GM12874 (cell line): ENCODE measurements around the gene ABCB11.

Experiments
- CTCF ChIP-seq: IDR thresholded peaks from 2 replicates; pipeline ENCODE4 v1.5.1; 2011; ENCODE audit warnings: low read depth, mild to moderate bottlenecking, control low read depth, low read length, moderate library complexity; ENCODE audit not compliant: insufficient read depth

ABCB11 gene

GRCh38 chr2:169018390-169018789 lies 12.7 kb downstream of the ABCB11 start:
- TF ChIP-seq CTCF, result no peak

- no peak for TF ChIP-seq CTCF
These were observed 15.2 kb downstream of the ABCB11 start for GRCh38 chr2:169015943-169016342.

GRCh38 chr2:169014780-169015179 lies 16.3 kb downstream of the ABCB11 start:
- no peak for TF ChIP-seq CTCF

GRCh38 chr2:169013628-169014026 lies 17.5 kb downstream of the ABCB11 start:
- no peak for TF ChIP-seq CTCF

- TF ChIP-seq CTCF, result no peak
These were observed 18.1 kb downstream of the ABCB11 start for GRCh38 chr2:169012812-169013627.

- TF ChIP-seq CTCF, result no peak
These were observed 19.4 kb downstream of the ABCB11 start for GRCh38 chr2:169011698-169012097.

GRCh38 chr2:169010633-169011460 lies 20.3 kb downstream of the ABCB11 start:
- TF ChIP-seq CTCF, result no peak
